ENCODE results near the gene FZR1.

GRCh38 chr19:3547301-3547731 is 41.2 kb downstream of the FZR1 start:
- TF ChIP-seq, protein P1, sequence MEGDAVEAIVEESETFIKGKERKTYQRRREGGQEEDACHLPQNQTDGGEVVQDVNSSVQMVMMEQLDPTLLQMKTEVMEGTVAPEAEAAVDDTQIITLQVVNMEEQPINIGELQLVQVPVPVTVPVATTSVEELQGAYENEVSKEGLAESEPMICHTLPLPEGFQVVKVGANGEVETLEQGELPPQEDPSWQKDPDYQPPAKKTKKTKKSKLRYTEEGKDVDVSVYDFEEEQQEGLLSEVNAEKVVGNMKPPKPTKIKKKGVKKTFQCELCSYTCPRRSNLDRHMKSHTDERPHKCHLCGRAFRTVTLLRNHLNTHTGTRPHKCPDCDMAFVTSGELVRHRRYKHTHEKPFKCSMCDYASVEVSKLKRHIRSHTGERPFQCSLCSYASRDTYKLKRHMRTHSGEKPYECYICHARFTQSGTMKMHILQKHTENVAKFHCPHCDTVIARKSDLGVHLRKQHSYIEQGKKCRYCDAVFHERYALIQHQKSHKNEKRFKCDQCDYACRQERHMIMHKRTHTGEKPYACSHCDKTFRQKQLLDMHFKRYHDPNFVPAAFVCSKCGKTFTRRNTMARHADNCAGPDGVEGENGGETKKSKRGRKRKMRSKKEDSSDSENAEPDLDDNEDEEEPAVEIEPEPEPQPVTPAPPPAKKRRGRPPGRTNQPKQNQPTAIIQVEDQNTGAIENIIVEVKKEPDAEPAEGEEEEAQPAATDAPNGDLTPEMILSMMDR (IDR thresholded peaks at IDR 0.05), result peak; percentile 10 to 38 (median 23)
- no peak for TF ChIP-seq POLR2A (IDR thresholded peaks at IDR 0.05)

All from testis (tissue), 2 donors.